Kidney (tissue), 14 donors: ENCODE measurements around the gene CCT6A. TPM values are rescaled to one million over a fixed set of nuclear protein-coding genes. Genes with fewer than 3 reads are reported as not detected.
"Not testable (repeated sequence)": the region's sequence is repeated elsewhere in the genome, so short reads cannot be mapped to it uniquely, and the experiment has no call there.

Source experiments
- DNase-seq, 5 donors: peaks; one replicate each; pipeline ENCODE4 v3.0.0-alpha.2; 2013 to 2020
- FAIRE-seq: peaks from 2 replicates; lab custom pipeline; 2012; peaks lifted over from hg19 to GRCh38; lab: Jason Lieb, UNC
- H3K27ac ChIP-seq, 2 donors: one replicate each; pipeline ENCODE4 v1.7.0; 2013; ENCODE audit warnings: low read depth in 2 of 2, low read length in 2 of 2, inconsistent platforms in 1 of 2
- H3K27me3 ChIP-seq: one replicate; pipeline ENCODE4 v1.7.1; 2013; ENCODE audit warnings: low read length, inconsistent platforms; ENCODE audit not compliant: control insufficient read depth, insufficient read depth
- H3K36me3 ChIP-seq, 3 donors: one replicate each; pipeline versions ENCODE4 v1.7.0 to v1.7.1; 2013; ENCODE audit warnings: low read length in 3 of 3, control low read depth in 1 of 3, inconsistent platforms in 1 of 3; ENCODE audit not compliant: insufficient read depth in 3 of 3, control insufficient read depth in 2 of 3
- H3K4me1 ChIP-seq, 3 donors: one replicate each; pipeline versions ENCODE4 v1.7.0 to v1.7.1; 2013; ENCODE audit warnings: low read length in 3 of 3, inconsistent platforms in 1 of 3, low read depth in 1 of 3; ENCODE audit not compliant: control insufficient read depth in 2 of 3, insufficient read depth in 2 of 3
- H3K4me3 ChIP-seq, 3 donors: one replicate each; pipeline versions ENCODE4 v1.7.0 to v1.8.1; 2013; ENCODE audit warnings: low read length in 3 of 3, control low read depth in 1 of 3, inconsistent platforms in 1 of 3
- H3K9ac ChIP-seq, 3 donors: one replicate each; pipeline versions ENCODE4 v1.7.0 to v1.7.1; 2013; ENCODE audit warnings: low read length in 3 of 3, control low read depth in 1 of 3, inconsistent platforms in 1 of 3
- H3K9me3 ChIP-seq, 3 donors: one replicate each; pipeline versions ENCODE4 v1.7.0 to v1.7.1; 2013; ENCODE audit warnings: low read length in 3 of 3, control low read depth in 1 of 3, inconsistent platforms in 1 of 3; ENCODE audit not compliant: control insufficient read depth in 2 of 3, insufficient read depth in 1 of 3
- intact Hi-C: fragments of 100-400 bp; cut with DNase I; formaldehyde crosslinking; loops from one replicate; pipeline ENCODE4 v1.11.1; 2022
- polyA plus RNA-seq: library from polyadenylated mRNA; stranded (reverse); fragments of 350-450 nt; fragmentation: Illumina TruSeq; extraction: RNeasy Lipid Tissue Mini Kit (QIAGEN cat#74804); gene quantifications from one replicate; pipeline ENCODE4 v1.2.3, GENCODE V29; 2014; ENCODE audit warnings: low read depth, low replicate concordance; ENCODE audit not compliant: insufficient read depth
- total RNA-seq: library from RNA; stranded (reverse); fragmentation: NEBNext Ultra II Directional; extraction: Animal tissue kit (Norgen Biotek cat#: 25700); gene quantifications from one replicate; pipeline ENCODE4 v1.2.1, GENCODE V29; 2021
- TF ChIP-seq, protein P1 (sequence below): IDR thresholded peaks from 3 replicates; pipeline ENCODE4 v1.5.1; 2012; ENCODE audit warnings: mild to moderate bottlenecking, moderate library complexity, borderline replicate concordance; ENCODE audit not compliant: insufficient read depth; ENCODE audit errors: extremely low read depth
- donor health status: control.
- donor health status: control.
- donor health status: control.
- donor health status: control.
- donor health status: control.
- donor health status: DM: yes; HTN: yes; CAD: no.
- donor health status: Normal renal cell carcinoma (clear cell type).

The CCT6A gene
- total and polyA plus RNA-seq, 2 donors from 2014 or later: 92.8 to 124 TPM

DNA sequence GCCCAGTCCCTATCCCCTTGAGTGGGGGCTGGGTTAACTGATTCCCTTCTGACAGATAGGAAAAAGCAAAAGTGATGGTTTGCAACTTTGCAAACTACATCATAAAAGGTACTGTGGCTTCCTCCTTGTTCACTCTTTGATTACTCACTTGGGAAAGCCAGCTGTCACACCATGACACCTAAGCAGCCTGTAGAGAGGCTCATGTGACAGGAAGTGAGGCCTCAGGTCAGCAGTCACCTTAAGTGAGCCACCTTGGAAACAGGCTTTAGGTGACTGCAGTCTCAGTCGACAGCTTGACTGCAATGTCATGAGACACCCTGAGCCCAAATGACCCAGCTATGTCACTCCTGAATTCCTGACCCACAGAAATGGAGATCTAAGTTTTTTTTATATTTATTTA, 59.0 kb downstream of the CCT6A start:
- Histone ChIP-seq H3K36me3 (no peaks in the 10 kb centered on the region), H3K4me3 (no peak overlapping the region), H3K27ac (no peak overlapping the region), H3K9ac (no peak overlapping the region), H3K9me3 (no peaks in the 10 kb centered on the region), H3K27me3 (no peaks in the 10 kb centered on the region), H3K4me1 (no peaks in the 10 kb centered on the region)
- TF ChIP-seq, protein P1, sequence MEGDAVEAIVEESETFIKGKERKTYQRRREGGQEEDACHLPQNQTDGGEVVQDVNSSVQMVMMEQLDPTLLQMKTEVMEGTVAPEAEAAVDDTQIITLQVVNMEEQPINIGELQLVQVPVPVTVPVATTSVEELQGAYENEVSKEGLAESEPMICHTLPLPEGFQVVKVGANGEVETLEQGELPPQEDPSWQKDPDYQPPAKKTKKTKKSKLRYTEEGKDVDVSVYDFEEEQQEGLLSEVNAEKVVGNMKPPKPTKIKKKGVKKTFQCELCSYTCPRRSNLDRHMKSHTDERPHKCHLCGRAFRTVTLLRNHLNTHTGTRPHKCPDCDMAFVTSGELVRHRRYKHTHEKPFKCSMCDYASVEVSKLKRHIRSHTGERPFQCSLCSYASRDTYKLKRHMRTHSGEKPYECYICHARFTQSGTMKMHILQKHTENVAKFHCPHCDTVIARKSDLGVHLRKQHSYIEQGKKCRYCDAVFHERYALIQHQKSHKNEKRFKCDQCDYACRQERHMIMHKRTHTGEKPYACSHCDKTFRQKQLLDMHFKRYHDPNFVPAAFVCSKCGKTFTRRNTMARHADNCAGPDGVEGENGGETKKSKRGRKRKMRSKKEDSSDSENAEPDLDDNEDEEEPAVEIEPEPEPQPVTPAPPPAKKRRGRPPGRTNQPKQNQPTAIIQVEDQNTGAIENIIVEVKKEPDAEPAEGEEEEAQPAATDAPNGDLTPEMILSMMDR: no peak
- DNase-seq: no peak
- FAIRE-seq: no peak
- intact Hi-C loops: no loop called here

DNA sequence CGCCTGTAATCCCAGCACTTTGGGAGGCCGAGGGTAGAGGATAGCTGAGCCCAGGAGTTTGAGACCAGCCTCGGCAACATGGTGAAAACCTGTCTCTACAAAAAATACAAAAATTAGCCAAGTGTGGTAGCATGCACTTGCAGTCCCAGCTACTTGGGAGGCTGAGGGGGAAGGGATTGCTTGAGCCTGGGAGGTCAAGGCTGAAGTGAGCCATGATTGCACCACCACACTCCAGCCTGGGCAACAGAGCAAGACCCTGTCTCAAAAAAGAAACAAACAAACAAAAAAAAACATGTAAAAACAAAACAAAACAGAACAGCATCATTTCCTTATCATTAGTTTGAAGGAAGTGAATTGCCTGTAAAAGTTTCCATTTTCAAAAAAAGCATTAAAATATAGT, 60.7 kb downstream of the CCT6A start:
- H3K36me3 ChIP-seq, H3K9ac ChIP-seq, H3K4me3 ChIP-seq, H3K27ac ChIP-seq, DNase-seq, H3K27me3 ChIP-seq, H3K4me1 ChIP-seq, FAIRE-seq, intact Hi-C loops, H3K9me3 ChIP-seq: not testable (repeated sequence)

Other genes with a start within 250 kb of the CCT6A start
- gene SEPTIN14, start 189.0 kb upstream of the CCT6A start, total RNA-seq: not detected
- not detected for gene SEPTIN14, start 189.0 kb upstream of the CCT6A start, polyA plus RNA-seq
- 5.3 TPM for gene ZNF713, start 164.3 kb upstream of the CCT6A start, total RNA-seq
- gene ZNF713, start 164.3 kb upstream of the CCT6A start, polyA plus RNA-seq: 7.1 TPM
- gene MRPS17, start 99.9 kb upstream of the CCT6A start, total RNA-seq: 12.5 TPM
- 26.8 TPM for gene MRPS17, start 99.9 kb upstream of the CCT6A start, polyA plus RNA-seq
- gene NIPSNAP2, start 87.2 kb upstream of the CCT6A start, total RNA-seq: 64.4 TPM
- gene NIPSNAP2, start 87.2 kb upstream of the CCT6A start, polyA plus RNA-seq: 60.3 TPM
- 9.0 TPM for gene PSPH, start 321 bp upstream of the CCT6A start, total RNA-seq
- gene PSPH, start 321 bp upstream of the CCT6A start, polyA plus RNA-seq: 17.8 TPM
- gene SUMF2, start 12.5 kb downstream of the CCT6A start, total RNA-seq: 202 TPM
- 175 TPM for gene SUMF2, start 12.5 kb downstream of the CCT6A start, polyA plus RNA-seq
- gene PHKG1, start 41.2 kb downstream of the CCT6A start, total RNA-seq: 0.91 TPM
- gene PHKG1, start 41.2 kb downstream of the CCT6A start, polyA plus RNA-seq: not detected
- 261 TPM for gene CHCHD2, start 54.7 kb downstream of the CCT6A start, total RNA-seq
- 763 TPM for gene CHCHD2, start 54.7 kb downstream of the CCT6A start, polyA plus RNA-seq
- gene NUPR2, start 64.7 kb downstream of the CCT6A start, total RNA-seq: 10.3 TPM
- gene NUPR2, start 64.7 kb downstream of the CCT6A start, polyA plus RNA-seq: 39.6 TPM